ENCODE measurements around the gene AHSG.

- TF ChIP-seq POLR2A (IDR thresholded peaks at IDR 0.05): no peak
- TF ChIP-seq, protein P1, sequence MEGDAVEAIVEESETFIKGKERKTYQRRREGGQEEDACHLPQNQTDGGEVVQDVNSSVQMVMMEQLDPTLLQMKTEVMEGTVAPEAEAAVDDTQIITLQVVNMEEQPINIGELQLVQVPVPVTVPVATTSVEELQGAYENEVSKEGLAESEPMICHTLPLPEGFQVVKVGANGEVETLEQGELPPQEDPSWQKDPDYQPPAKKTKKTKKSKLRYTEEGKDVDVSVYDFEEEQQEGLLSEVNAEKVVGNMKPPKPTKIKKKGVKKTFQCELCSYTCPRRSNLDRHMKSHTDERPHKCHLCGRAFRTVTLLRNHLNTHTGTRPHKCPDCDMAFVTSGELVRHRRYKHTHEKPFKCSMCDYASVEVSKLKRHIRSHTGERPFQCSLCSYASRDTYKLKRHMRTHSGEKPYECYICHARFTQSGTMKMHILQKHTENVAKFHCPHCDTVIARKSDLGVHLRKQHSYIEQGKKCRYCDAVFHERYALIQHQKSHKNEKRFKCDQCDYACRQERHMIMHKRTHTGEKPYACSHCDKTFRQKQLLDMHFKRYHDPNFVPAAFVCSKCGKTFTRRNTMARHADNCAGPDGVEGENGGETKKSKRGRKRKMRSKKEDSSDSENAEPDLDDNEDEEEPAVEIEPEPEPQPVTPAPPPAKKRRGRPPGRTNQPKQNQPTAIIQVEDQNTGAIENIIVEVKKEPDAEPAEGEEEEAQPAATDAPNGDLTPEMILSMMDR (IDR thresholded peaks at IDR 0.05): no peak
These were observed 41.1 kb downstream of the AHSG start for GRCh38 chr3:186653984-186654383.

All from adrenal gland (tissue), 5 donors.